GM12873 (cell line): ENCODE data around the gene ANKRD53.

Source experiments
- TF ChIP-seq, protein P1 (sequence below): IDR thresholded peaks from 2 replicates; pipeline ENCODE4 v1.5.1; 2012; ENCODE audit warnings: low read depth, mild to moderate bottlenecking, moderate library complexity, low read length, control low read depth; ENCODE audit not compliant: insufficient read depth; ENCODE audit errors: missing control alignments

ANKRD53 gene

GRCh38 chr2:70984228-70984575 lies 5.8 kb downstream of the ANKRD53 start:
- TF ChIP-seq, protein P1, sequence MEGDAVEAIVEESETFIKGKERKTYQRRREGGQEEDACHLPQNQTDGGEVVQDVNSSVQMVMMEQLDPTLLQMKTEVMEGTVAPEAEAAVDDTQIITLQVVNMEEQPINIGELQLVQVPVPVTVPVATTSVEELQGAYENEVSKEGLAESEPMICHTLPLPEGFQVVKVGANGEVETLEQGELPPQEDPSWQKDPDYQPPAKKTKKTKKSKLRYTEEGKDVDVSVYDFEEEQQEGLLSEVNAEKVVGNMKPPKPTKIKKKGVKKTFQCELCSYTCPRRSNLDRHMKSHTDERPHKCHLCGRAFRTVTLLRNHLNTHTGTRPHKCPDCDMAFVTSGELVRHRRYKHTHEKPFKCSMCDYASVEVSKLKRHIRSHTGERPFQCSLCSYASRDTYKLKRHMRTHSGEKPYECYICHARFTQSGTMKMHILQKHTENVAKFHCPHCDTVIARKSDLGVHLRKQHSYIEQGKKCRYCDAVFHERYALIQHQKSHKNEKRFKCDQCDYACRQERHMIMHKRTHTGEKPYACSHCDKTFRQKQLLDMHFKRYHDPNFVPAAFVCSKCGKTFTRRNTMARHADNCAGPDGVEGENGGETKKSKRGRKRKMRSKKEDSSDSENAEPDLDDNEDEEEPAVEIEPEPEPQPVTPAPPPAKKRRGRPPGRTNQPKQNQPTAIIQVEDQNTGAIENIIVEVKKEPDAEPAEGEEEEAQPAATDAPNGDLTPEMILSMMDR: no peak

DNA sequence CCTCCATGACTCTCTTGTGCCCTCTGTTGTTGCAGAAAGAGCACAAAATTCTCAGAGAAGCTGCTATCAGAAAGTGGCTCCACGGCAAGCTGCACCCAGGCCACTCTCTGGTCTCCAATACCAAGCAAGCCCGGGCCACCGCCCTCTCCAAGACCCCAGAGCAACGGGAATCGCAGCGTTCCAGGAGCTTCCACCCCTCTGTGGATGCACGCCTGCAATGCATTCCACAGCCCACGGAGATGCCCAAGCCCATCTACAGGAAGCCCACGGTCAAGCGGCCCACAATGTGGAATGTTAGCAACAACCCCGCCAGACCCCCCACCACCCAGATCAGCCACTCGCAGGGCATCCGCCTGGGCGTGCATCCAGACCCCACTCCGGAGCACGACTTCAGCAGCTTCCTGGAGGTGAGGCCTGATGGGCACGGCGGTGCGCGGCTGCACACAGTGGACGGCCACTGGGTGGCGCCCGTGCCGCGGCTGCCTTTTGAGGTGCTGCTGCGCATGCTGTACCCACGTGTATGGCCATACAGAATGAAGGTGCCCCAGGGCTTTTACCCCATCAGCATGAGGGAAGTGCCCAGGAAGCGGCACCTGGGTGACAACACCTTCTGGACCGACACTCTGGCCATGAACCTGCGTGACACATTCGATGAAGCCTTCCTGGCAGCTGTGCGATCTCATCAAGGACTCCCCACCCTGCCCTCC lies 6.3 kb downstream of the ANKRD53 start:
- TF ChIP-seq, protein P1: peak; percentile 97

DNA sequence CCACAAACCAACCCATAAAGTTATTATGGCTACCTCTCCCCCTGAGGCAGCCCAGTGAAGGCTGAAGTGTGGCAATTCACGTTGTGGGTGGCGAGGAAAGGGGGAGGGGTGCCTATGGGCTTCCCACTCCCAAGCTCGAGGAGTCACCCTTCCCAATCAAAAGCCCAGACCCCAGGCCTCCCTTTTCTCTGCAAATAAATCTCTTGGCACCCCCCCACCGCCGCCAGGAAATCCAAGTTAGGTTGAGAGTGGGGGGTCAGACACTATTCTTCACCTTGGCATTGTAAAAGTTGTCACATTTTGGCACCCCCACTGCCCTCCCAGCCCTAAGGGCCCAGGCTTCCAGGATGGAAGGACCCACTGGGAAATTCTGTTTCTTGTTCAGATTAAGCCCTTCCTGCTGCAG lies 6.9 kb downstream of the ANKRD53 start:
- TF ChIP-seq, protein P1: no peak

GRCh38 chr2:70985956-70986355 lies 7.5 kb downstream of the ANKRD53 start:
- TF ChIP-seq, protein P1: no peak

GRCh38 chr2:70986499-70987189 lies 8.2 kb downstream of the ANKRD53 start:
- TF ChIP-seq, protein P1: no peak

GRCh38 chr2:70987386-70987785 lies 9.0 kb downstream of the ANKRD53 start:
- TF ChIP-seq, protein P1: no peak

DNA sequence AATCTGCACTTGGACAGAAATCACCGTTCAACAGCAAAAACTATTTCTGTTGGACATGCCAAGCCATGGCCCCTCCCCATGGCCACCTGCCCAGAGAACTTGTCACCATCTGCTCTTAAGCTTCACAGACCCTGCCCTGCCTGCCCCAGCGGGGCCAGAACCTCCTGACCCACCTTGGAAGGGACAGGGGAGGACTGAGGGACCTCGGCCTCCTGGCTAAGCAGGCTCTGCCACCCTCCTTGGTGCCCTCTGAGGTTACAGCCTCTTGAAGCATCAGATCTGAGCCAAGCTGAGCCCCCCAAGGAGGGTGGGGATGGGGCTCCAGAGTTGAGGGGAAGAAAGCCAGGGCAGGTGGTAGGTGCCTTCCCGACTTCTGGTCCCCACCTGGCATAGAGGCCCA lies 9.7 kb downstream of the ANKRD53 start:
- TF ChIP-seq, protein P1: no peak
